GM12878 (cell line): ENCODE data around the gene TNS4. TPM values are rescaled to one million over a fixed set of nuclear protein-coding genes. Genes with fewer than 3 reads are reported as not detected.

Experiments used
- ATAC-seq: fragments of 200-7000 bp; cut with Tn5 transposase; 3 replicates; pipeline ENCODE4 v1.9.1; 2020; ENCODE audit warnings: mild to moderate bottlenecking, moderate library complexity
- BruUV-seq: library from RNA; stranded (reverse); fragments of 400-500 nt; replicated peaks from 2 replicates; lab custom pipeline; 2021; lab: Mats Ljungman, UMichigan
- CTCF ChIA-PET: fragments of 300-600 bp; sonication (Branson Sonifier 250); formaldehyde crosslinking; extraction: SDS; loops from one replicate; lab custom pipeline; 2021; ENCODE audit warnings: inconsistent platforms; lab: Yijun Ruan, JAX
- POLR2A ChIA-PET: fragments of 350-600 bp; formaldehyde crosslinking; extraction: SDS; loops from one replicate; lab custom pipeline; 2021; ENCODE audit warnings: inconsistent platforms; lab: Charles Lee
- RAD21 ChIA-PET: fragments of 300-600 bp; sonication (Branson Sonifier 250); formaldehyde crosslinking; loops from one replicate; lab custom pipeline; 2023; ENCODE audit warnings: antibody characterized with exemption; ENCODE audit not compliant: unreplicated experiment; lab: Charles Lee
- SMC1A ChIA-PET: fragments of 300-600 bp; sonication (Branson Sonifier 250); formaldehyde crosslinking; loops from one replicate; lab custom pipeline; 2023; ENCODE audit not compliant: unreplicated experiment, uncharacterized antibody; lab: Charles Lee
- DNase-seq: peaks from one replicate; pipeline ENCODE4 v3.0.0-alpha.2; 2011; ENCODE audit warnings: low read depth, low spot score
- FAIRE-seq: peaks from 3 replicates; lab custom pipeline; 2011; peaks lifted over from hg19 to GRCh38; lab: Jason Lieb, UNC
- H2AFZ ChIP-seq: 2 replicates; pipeline ENCODE4 v1.6.0; 2011; ENCODE audit warnings: low read depth, low read length, control low read depth; ENCODE audit not compliant: control insufficient read depth
- H3K27ac ChIP-seq: 2 replicates; pipeline ENCODE4 v1.5.1; 2011; ENCODE audit warnings: control low read depth; ENCODE audit not compliant: control insufficient read depth, insufficient read depth
- H3K27me3 ChIP-seq, 2 experiments: replicated peaks in 1 of 2; 2 replicates each; pipeline versions ENCODE4 v1.6.0 to v1.6.1; 2011; ENCODE audit warnings: low read length in 1 of 2; ENCODE audit not compliant: control insufficient read depth in 2 of 2, insufficient read depth in 2 of 2
- H3K36me3 ChIP-seq, 2 experiments: 2 replicates each; pipeline ENCODE4 v1.5.1; 2011; ENCODE audit warnings: low read length in 1 of 2; ENCODE audit not compliant: control insufficient read depth in 2 of 2, insufficient read depth in 2 of 2
- H3K4me1 ChIP-seq: 2 replicates; pipeline ENCODE4 v1.6.1; 2011; ENCODE audit warnings: mild to moderate bottlenecking, low read length, moderate library complexity, mixed read lengths; ENCODE audit not compliant: control insufficient read depth, insufficient read depth
- H3K4me2 ChIP-seq: 2 replicates; pipeline ENCODE4 v1.6.0; 2011; ENCODE audit warnings: control low read depth; ENCODE audit not compliant: control insufficient read depth, insufficient read depth
- H3K4me3 ChIP-seq: fragments of 200-600 bp; sonication (generic); 2 replicates; pipeline ENCODE4 v1.5.1; 2016
- H3K79me2 ChIP-seq: 2 replicates; pipeline ENCODE4 v1.6.0; 2011; ENCODE audit warnings: low read length; ENCODE audit not compliant: control insufficient read depth, insufficient read depth
- H3K9ac ChIP-seq: 2 replicates; pipeline ENCODE4 v1.8.0; 2011; ENCODE audit warnings: low read length, control low read depth, mixed read lengths; ENCODE audit not compliant: control insufficient read depth, insufficient read depth
- H3K9me3 ChIP-seq: replicated peaks from 3 replicates; pipeline ENCODE4 v1.5.1; 2011; ENCODE audit warnings: mild to moderate bottlenecking, low read length; ENCODE audit not compliant: control insufficient read depth, insufficient read depth
- H4K20me1 ChIP-seq: 2 replicates; pipeline ENCODE4 v1.6.0; 2011; ENCODE audit not compliant: control insufficient read depth, insufficient read depth
- BACH1 ChIP-seq: fragments of 450-650 bp; IDR thresholded peaks from 2 replicates; pipeline ENCODE4 v1.6.1; 2017; ENCODE audit warnings: mild to moderate bottlenecking, borderline replicate concordance
- CHD4 ChIP-seq: fragments of 200-600 bp; sonication (generic); IDR thresholded peaks from 2 replicates; pipeline ENCODE4 v1.6.1; 2016; ENCODE audit warnings: mild to moderate bottlenecking
- CREM ChIP-seq: IDR thresholded peaks from 2 replicates; pipeline ENCODE4 v1.6.1; 2014; ENCODE audit warnings: antibody characterized with exemption, low read depth
- ESRRA ChIP-seq: IDR thresholded peaks from 2 replicates; pipeline ENCODE4 v1.6.1; 2012; ENCODE audit warnings: mild to moderate bottlenecking, low read length, improper control_type of control experiment
- EZH2 ChIP-seq: IDR thresholded peaks from 2 replicates; pipeline ENCODE4 v1.6.1; 2012; ENCODE audit warnings: low read depth, mild to moderate bottlenecking, control low read depth, inconsistent platforms, low read length, borderline replicate concordance; ENCODE audit not compliant: control insufficient read depth
- NRF1 ChIP-seq: conservative IDR thresholded peaks from 2 replicates; pipeline ENCODE4 v1.6.1; 2011; ENCODE audit warnings: mild to moderate bottlenecking, low read depth, low read length, improper control_type of control experiment
- POLR2A ChIP-seq: IDR thresholded peaks from 2 replicates; pipeline ENCODE4 v1.6.1; 2011; ENCODE audit warnings: low read depth, mild to moderate bottlenecking, low read length
- RAD21 ChIP-seq: IDR thresholded peaks from 2 replicates; pipeline ENCODE4 v1.6.1; 2011; ENCODE audit warnings: mild to moderate bottlenecking, low read depth, low read length, moderate library complexity; ENCODE audit not compliant: insufficient read depth
- SIN3A ChIP-seq: IDR thresholded peaks from 2 replicates; pipeline ENCODE4 v1.6.1; 2012; ENCODE audit warnings: low read depth, low read length, improper control_type of control experiment
- SMC3 ChIP-seq: IDR thresholded peaks from 2 replicates; pipeline ENCODE4 v1.6.1; 2011; ENCODE audit warnings: low read length, improper control_type of control experiment, borderline replicate concordance
- SUZ12 ChIP-seq: fragments of 200-600 bp; sonication (generic); IDR thresholded peaks from one replicate; pipeline ENCODE4 v1.6.1; 2018; ENCODE audit warnings: antibody characterized with exemption, mild to moderate bottlenecking; ENCODE audit not compliant: unreplicated experiment
- TARDBP ChIP-seq: IDR thresholded peaks from 2 replicates; pipeline ENCODE4 v1.6.1; 2016; ENCODE audit warnings: borderline replicate concordance
- WGBS: methylation state at CpG from one replicate; pipeline ENCODE4 v1.1.6; 2016; ENCODE audit warnings: low lambda C conversion rate; ENCODE audit not compliant: insufficient replicate concordance, insufficient coverage; ENCODE audit errors: missing lambda C conversion rate; 5-methylcytosine and 5-hydroxymethylcytosine counted together
- in situ Hi-C: fragments of 300-500 bp; cut with MboI; formaldehyde crosslinking; loops from 9 replicates; pipeline ENCODE4 v1.14.3; 2018; ENCODE audit warnings: mixed read lengths
- intact Hi-C: fragments of 100-400 bp; cut with micrococcal nuclease; formaldehyde crosslinking; loops from one replicate; pipeline ENCODE4 v1.14.2; 2022; ENCODE audit not compliant: unreplicated experiment
- polyA plus RNA-seq, 11 experiments: library from polyadenylated mRNA; depleted of rRNA in 4 of 11; unstranded in 6 of 11; stranded (reverse) in 5 of 11; fragments of >200 nt; fragmentation: Nextera tagmentation in 4 of 11; fragmentation: Illumina TruSeq in 1 of 11; extraction: Ambion mirVana in 4 of 11; extraction: Trizol in 1 of 11; gene quantifications; 1 replicate in 1 of 11; 2 replicates in 10 of 11; pipeline versions ENCODE4 v1.2.1 to v1.2.3, GENCODE V29; 2011 to 2016; ENCODE audit warnings: inconsistent platforms in 2 of 11, missing spikeins in 2 of 11, low read depth in 1 of 11
- total RNA-seq, 4 experiments: library from RNA; depleted of rRNA in 3 of 4; stranded (reverse); fragments of >200 nt in 3 of 4; fragmentation: Illumina TruSeq in 1 of 4; extraction: Trizol in 1 of 4; gene quantifications; 2 replicates each; pipeline versions ENCODE4 v1.2.1 to v1.2.3, GENCODE V29; 2013 to 2021
- TF ChIP-seq, protein P1 (sequence below): fragments of 450-650 bp; formaldehyde crosslinking; IDR thresholded peaks from 2 replicates; pipeline ENCODE4 v1.5.0; 2022; ENCODE audit warnings: mild to moderate bottlenecking, missing genetic modification characterization
- TF ChIP-seq, protein P2 (sequence below): IDR thresholded peaks from 2 replicates; pipeline ENCODE4 v1.6.1; 2012; ENCODE audit warnings: low read depth, low read length, improper control_type of control experiment
- TF ChIP-seq, protein P3 (sequence below): IDR thresholded peaks from 2 replicates; pipeline ENCODE4 v1.6.1; 2012; ENCODE audit warnings: low read depth, low read length, improper control_type of control experiment
- TF ChIP-seq, protein P4 (sequence below): fragments of 450-650 bp; formaldehyde crosslinking; IDR thresholded peaks from 2 replicates; pipeline ENCODE4 v1.4.0; 2022; ENCODE audit warnings: mild to moderate bottlenecking, moderate library complexity

Gene TNS4
- total and polyA plus RNA-seq, 10 of the 15 experiments (the other 5 are each of a cell fraction or from before 2014, with no cell fraction given) = 0.10 to 0.90 (median 0.68) TPM; not detected in 2

DNA sequence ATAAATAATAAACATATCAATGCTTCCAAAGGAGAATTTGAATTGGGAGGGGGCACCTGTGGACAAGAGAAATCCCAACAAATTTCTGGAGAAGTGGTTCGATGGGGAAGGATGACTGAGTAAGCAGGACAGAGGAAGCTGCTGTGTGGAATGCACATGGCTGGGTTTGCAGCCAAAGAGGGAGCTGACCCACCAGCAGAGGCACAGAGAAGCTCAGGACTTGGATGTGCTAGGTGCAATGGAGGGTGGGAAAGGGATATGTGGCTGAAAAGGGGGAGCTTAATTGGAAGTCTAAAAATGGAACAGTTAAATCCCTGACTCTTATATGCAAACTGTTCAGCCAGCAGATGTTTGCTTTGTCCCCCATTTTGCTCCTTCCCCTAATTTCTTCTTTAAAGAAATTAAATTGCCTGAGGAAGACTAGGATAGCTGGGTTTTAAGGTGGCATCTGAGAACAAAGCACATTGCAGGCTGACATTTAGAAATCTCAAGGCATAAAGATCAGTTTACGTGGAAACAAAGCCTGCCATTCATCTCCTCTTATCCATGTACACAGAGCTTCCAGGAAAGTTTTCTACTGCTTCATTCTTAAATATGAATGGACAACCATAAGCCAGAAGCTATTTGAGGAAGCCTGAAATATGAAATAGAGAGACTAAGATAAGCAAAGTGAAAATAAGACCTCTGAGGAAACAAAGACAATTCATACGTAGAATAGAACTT, 23.0 kb upstream of the TNS4 start:
- 12% methylated on average over 3 of the region's 3 CpGs for WGBS
- no peaks in the 10 kb centered on the region for H3K79me2 ChIP-seq
- H3K9me3 ChIP-seq = peaks cover 5% of the 10 kb centered on the region; the same call in 2 of the 3 replicates
- no peaks in the 10 kb centered on the region for H3K36me3 ChIP-seq
- H2AFZ ChIP-seq = no peak overlapping the region
- H3K27ac ChIP-seq = no peak overlapping the region
- BruUV-seq = no TSS peak
- no peak overlapping the region for H3K4me2 ChIP-seq
- ChIA-PET RAD21 (interaction anchor here (1.3 to 1.5 kb wide), 2 partner anchors 9 to 48 kb away, joined by 4 to 5 read pairs; no protein-coding TSS in a partner anchor), POLR2A (interaction anchor here (0.8 kb wide), 1 partner anchor 26 kb away, joined by 3 read pairs; no protein-coding TSS in a partner anchor), SMC1A (interaction anchor here (1.0 kb wide), 1 partner anchor 12 kb away, joined by 3 read pairs; no protein-coding TSS in a partner anchor), CTCF (interaction anchor here (0.7 to 19.2 kb wide), 5 partner anchors 9 to 109 kb away, joined by 3 to 289 read pairs (median 4); partner anchors contain the start of gene IGFBP4)
- H3K4me1 ChIP-seq = no peaks in the 10 kb centered on the region
- intact Hi-C loops (no loop called here), in situ Hi-C loops (no loop called here)
- H4K20me1 ChIP-seq = no peaks in the 10 kb centered on the region
- ATAC-seq = no peak
- DNase-seq = no peak
- no peak overlapping the region for H3K4me3 ChIP-seq
- no peak overlapping the region for H3K9ac ChIP-seq
- no peaks in the 10 kb centered on the region; a peak in 1 of 4 replicates for H3K27me3 ChIP-seq
- no peak for FAIRE-seq
- TF ChIP-seq SUZ12 (no peak), CHD4 (no peak), ESRRA (no peak), NRF1 (no peak), EZH2 (no peak), POLR2A (no peak), SIN3A (no peak), RAD21 (no peak), BACH1 (no peak), TARDBP (no peak), SMC3 (no peak), CREM (no peak)
- TF ChIP-seq, protein P1, sequence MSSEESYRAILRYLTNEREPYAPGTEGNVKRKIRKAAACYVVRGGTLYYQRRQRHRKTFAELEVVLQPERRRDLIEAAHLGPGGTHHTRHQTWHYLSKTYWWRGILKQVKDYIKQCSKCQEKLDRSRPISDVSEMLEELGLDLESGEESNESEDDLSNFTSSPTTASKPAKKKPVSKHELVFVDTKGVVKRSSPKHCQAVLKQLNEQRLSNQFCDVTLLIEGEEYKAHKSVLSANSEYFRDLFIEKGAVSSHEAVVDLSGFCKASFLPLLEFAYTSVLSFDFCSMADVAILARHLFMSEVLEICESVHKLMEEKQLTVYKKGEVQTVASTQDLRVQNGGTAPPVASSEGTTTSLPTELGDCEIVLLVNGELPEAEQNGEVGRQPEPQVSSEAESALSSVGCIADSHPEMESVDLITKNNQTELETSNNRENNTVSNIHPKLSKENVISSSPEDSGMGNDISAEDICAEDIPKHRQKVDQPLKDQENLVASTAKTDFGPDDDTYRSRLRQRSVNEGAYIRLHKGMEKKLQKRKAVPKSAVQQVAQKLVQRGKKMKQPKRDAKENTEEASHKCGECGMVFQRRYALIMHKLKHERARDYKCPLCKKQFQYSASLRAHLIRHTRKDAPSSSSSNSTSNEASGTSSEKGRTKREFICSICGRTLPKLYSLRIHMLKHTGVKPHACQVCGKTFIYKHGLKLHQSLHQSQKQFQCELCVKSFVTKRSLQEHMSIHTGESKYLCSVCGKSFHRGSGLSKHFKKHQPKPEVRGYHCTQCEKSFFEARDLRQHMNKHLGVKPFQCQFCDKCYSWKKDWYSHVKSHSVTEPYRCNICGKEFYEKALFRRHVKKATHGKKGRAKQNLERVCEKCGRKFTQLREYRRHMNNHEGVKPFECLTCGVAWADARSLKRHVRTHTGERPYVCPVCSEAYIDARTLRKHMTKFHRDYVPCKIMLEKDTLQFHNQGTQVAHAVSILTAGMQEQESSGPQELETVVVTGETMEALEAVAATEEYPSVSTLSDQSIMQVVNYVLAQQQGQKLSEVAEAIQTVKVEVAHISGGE (CRISPR knock-in tag) = no peak
- TF ChIP-seq, protein P2, sequence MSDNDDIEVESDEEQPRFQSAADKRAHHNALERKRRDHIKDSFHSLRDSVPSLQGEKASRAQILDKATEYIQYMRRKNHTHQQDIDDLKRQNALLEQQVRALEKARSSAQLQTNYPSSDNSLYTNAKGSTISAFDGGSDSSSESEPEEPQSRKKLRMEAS = no peak
- TF ChIP-seq, protein P3, sequence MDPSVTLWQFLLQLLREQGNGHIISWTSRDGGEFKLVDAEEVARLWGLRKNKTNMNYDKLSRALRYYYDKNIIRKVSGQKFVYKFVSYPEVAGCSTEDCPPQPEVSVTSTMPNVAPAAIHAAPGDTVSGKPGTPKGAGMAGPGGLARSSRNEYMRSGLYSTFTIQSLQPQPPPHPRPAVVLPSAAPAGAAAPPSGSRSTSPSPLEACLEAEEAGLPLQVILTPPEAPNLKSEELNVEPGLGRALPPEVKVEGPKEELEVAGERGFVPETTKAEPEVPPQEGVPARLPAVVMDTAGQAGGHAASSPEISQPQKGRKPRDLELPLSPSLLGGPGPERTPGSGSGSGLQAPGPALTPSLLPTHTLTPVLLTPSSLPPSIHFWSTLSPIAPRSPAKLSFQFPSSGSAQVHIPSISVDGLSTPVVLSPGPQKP = no peak
- TF ChIP-seq, protein P4, sequence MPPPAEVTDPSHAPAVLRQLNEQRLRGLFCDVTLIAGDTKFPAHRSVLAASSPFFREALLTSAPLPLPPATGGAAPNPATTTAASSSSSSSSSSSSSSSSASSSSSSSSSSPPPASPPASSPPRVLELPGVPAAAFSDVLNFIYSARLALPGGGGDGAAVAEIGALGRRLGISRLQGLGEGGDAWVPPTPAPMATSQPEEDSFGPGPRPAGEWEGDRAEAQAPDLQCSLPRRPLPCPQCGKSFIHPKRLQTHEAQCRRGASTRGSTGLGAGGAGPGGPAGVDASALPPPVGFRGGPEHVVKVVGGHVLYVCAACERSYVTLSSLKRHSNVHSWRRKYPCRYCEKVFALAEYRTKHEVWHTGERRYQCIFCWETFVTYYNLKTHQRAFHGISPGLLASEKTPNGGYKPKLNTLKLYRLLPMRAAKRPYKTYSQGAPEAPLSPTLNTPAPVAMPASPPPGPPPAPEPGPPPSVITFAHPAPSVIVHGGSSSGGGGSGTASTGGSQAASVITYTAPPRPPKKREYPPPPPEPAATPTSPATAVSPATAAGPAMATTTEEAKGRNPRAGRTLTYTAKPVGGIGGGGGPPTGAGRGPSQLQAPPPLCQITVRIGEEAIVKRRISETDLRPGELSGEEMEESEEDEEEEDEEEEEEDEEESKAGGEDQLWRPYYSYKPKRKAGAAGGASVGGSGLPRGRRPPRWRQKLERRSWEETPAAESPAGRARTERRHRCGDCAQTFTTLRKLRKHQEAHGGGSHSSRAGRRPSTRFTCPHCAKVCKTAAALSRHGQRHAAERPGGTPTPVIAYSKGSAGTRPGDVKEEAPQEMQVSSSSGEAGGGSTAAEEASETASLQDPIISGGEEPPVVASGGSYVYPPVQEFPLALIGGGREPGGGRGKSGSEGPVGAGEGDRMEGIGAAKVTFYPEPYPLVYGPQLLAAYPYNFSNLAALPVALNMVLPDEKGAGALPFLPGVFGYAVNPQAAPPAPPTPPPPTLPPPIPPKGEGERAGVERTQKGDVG (CRISPR knock-in tag) = no peak
